Measurements from ENCODE around the gene RAP1GDS1. TPM values are rescaled to one million over a fixed set of nuclear protein-coding genes. Genes with fewer than 3 reads are reported as not detected.

The RAP1GDS1 gene
- total RNA-seq, 1 donor from 2014 or later: 33.4 TPM

DNA sequence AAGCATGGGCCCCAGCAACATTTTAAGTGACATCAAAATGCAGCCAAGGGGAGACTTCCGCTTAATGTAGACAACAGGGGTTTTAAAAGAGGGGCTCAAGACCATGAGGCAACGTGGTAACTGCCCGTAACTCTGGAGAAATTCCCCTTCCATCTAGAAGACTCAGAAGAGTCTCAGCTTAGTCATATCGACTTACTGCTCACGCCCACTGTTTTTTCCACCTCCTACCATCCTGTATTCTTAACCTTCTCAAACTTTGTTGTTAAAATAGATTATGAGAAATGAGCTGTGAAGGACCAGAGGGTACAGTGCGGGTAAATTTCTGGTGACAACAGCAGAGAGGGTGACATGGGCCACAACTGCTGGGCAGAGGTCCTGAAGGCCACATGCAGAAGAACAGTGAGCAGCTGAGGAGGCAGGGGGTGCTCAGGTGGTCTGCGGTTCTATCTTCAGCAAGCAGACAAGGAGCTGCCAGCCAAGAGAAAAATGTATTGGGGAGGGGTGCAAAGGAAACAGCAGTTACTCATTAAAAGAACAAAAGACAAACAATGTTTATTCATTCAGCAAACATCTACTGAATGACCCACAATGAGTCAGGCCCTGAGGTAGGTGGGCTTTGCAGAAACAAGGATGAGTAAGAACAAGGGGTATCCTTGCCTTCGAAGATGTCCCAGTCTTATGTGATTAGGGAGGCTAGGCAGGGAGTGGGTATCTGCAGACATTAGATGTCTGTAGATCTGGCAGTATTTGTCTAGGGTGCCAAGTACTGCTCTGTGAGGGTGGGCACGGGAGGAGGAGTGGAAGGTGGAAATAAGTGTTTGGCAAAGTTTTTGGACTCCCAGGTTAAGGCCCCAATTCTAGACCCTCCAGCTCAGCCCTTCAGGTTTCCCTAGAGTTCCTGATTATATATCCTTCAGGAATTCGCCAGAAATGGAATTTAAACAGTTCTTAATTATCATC, 221.9 kb downstream of the RAP1GDS1 start:
- DNase-seq (ENCODE audit: low spot score): no peak

- no peak for DNase-seq (ENCODE audit: low spot score)
Observed at GRCh38 chr4:98484031-98484430, 222.8 kb downstream of the RAP1GDS1 start.

- no peak for DNase-seq (ENCODE audit: low spot score)
Observed at GRCh38 chr4:98485816-98486345, 224.7 kb downstream of the RAP1GDS1 start.

GRCh38 chr4:98490251-98490650, 229.1 kb downstream of the RAP1GDS1 start:
- DNase-seq (ENCODE audit: low spot score): no peak

DNA sequence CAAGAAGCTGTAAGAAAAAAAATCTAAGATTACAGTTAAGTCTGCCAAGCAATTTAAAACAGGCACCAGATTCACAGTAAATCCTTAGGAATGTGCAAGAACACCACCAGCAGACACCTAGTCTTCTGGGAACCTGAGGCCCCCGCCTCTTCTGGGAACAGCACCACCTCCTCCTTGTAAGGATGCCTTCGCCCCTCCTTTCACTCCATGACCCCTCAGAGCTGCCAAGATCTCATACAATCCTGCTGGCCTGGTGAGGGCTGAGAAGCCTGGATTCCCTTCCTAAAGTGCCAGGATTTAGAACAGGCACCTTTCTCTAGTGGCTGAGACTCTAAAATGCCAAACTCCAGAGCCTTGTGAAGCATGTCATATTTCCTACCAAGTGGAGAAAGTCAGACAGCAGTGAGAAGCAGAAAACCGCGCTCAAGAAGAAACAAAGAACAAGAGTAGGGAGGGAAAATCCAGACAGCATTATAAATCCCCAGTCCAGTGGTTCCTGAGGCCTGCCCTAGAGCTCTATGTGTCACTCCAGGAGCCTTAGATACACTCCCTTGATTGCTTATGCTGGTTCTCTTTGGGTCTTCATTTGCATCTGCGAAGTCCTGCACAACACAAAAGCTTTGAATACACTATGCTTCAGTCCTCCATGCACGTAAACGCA, 230.8 kb downstream of the RAP1GDS1 start:
- no peak for DNase-seq (ENCODE audit: low spot score)

- no peak for DNase-seq (ENCODE audit: low spot score)
Observed at GRCh38 chr4:98493296-98493695, 232.1 kb downstream of the RAP1GDS1 start.

Other genes with a start within 250 kb of the RAP1GDS1 start
- 2.2 TPM for gene STPG2, start 117.9 kb upstream of the RAP1GDS1 start, total RNA-seq